K562 (cell line): ENCODE data around the gene FREM1. TPM values are rescaled to one million over a fixed set of nuclear protein-coding genes. Genes with fewer than 3 reads are reported as not detected.

Experiments
- ATAC-seq: fragments of 200-7000 bp; cut with Tn5 transposase; 3 replicates; pipeline ENCODE4 v1.9.1; 2020; ENCODE audit warnings: moderate library complexity
- BruUV-seq: library from RNA; stranded (reverse); fragments of 400-500 nt; replicated peaks from 2 replicates; lab custom pipeline; 2021; lab: Mats Ljungman, UMichigan
- CTCF ChIA-PET: fragments of 300-600 bp; formaldehyde crosslinking; extraction: SDS; loops from one replicate; lab custom pipeline; 2021; ENCODE audit warnings: low intra/inter-chr PET ratio; lab: Yijun Ruan, JAX
- POLR2A ChIA-PET: fragments of 300-600, 350-650 bp; sonication (Branson Sonifier 250); formaldehyde crosslinking; extraction: SDS; loops from one replicate; lab custom pipeline; 2021; ENCODE audit warnings: antibody characterized with exemption, inconsistent platforms; lab: Yijun Ruan, JAX
- DNase-seq, 4 experiments: peaks; one replicate each; pipeline versions ENCODE4 v3.0.0 to v3.0.0-alpha.2; 2011 to 2018; ENCODE audit warnings: low spot score in 3 of 4, mixed read lengths in 3 of 4; ENCODE audit errors: extremely low read depth in 1 of 4
- FAIRE-seq: peaks from 2 replicates; lab custom pipeline; 2011; peaks lifted over from hg19 to GRCh38; lab: Jason Lieb, UNC
- H2AFZ ChIP-seq: 2 replicates; pipeline ENCODE4 v1.6.0; 2011; ENCODE audit warnings: low read depth, low read length, control low read depth, inconsistent platforms
- H3K27ac ChIP-seq: fragments of 200-600 bp; 3 replicates; pipeline ENCODE4 v1.8.0; 2011; ENCODE audit warnings: low read depth, mild to moderate bottlenecking, control low read depth, inconsistent platforms, low read length, moderate library complexity, mixed read lengths; ENCODE audit errors: extremely low read depth
- H3K27me3 ChIP-seq, 2 experiments: fragments of 300-600 bp in 1 of 2; 2 replicates in 1 of 2; 3 replicates in 1 of 2; pipeline versions ENCODE4 v1.6.0 to v1.8.0; 2011; ENCODE audit warnings: inconsistent platforms in 2 of 2, low read length in 2 of 2, mild to moderate bottlenecking in 1 of 2, mixed read lengths in 1 of 2, moderate library complexity in 1 of 2; ENCODE audit not compliant: control insufficient read depth in 2 of 2, insufficient read depth in 2 of 2
- H3K36me3 ChIP-seq: fragments of 300-600 bp; 3 replicates; pipeline ENCODE4 v1.8.0; 2011; ENCODE audit warnings: mild to moderate bottlenecking, low read length, inconsistent platforms; ENCODE audit not compliant: control insufficient read depth, insufficient read depth
- H3K4me1 ChIP-seq, 2 experiments: fragments of 200-600 bp in 1 of 2; replicated peaks in 1 of 2; 2 replicates in 1 of 2; 3 replicates in 1 of 2; pipeline versions ENCODE4 v1.5.1 to v1.8.0; 2011; ENCODE audit warnings: inconsistent platforms in 2 of 2, low read length in 2 of 2, mild to moderate bottlenecking in 1 of 2, mixed read lengths in 1 of 2, moderate library complexity in 1 of 2; ENCODE audit not compliant: control insufficient read depth in 2 of 2, insufficient read depth in 2 of 2
- H3K4me2 ChIP-seq: 2 replicates; pipeline ENCODE4 v1.6.1; 2011; ENCODE audit warnings: low read length, control low read depth, inconsistent platforms, mixed read lengths; ENCODE audit not compliant: insufficient read depth
- H3K4me3 ChIP-seq: fragments of 200-600 bp; sonication (generic), shearing (Covaris generic); 2 replicates; pipeline ENCODE4 v1.5.1; 2016; ENCODE audit warnings: control low read depth, inconsistent platforms
- H3K79me2 ChIP-seq: fragments of 200-600 bp; 3 replicates; pipeline ENCODE4 v1.8.0; 2011; ENCODE audit warnings: low read length, inconsistent platforms; ENCODE audit not compliant: control insufficient read depth, insufficient read depth
- H3K9ac ChIP-seq, 2 experiments: 2 replicates each; pipeline versions ENCODE4 v1.6.0 to v1.6.1; 2011; ENCODE audit warnings: low read depth in 2 of 2, low read length in 2 of 2, control low read depth in 1 of 2, inconsistent platforms in 1 of 2, mild to moderate bottlenecking in 1 of 2, mixed read lengths in 1 of 2; ENCODE audit not compliant: insufficient read depth in 1 of 2
- H3K9me1 ChIP-seq: one replicate; pipeline ENCODE4 v1.6.0; 2011; ENCODE audit warnings: inconsistent platforms, mild to moderate bottlenecking, low read length, moderate library complexity; ENCODE audit not compliant: control insufficient read depth, insufficient read depth
- H3K9me3 ChIP-seq: replicated peaks from 2 replicates; pipeline ENCODE4 v1.5.1; 2011; ENCODE audit warnings: low read depth, low read length, inconsistent platforms; ENCODE audit not compliant: control insufficient read depth, insufficient read depth
- H4K20me1 ChIP-seq: replicated peaks from 2 replicates; pipeline ENCODE4 v1.6.1; 2011; ENCODE audit warnings: low read length, inconsistent platforms, mixed read lengths; ENCODE audit not compliant: control insufficient read depth, insufficient read depth
- C11orf30 ChIP-seq: fragments of 450-650 bp; IDR thresholded peaks from 2 replicates; pipeline ENCODE4 v1.6.1; 2016; ENCODE audit warnings: low read depth, mild to moderate bottlenecking
- CTCFL ChIP-seq: IDR thresholded peaks from 2 replicates; pipeline ENCODE4 v1.6.1; 2011; ENCODE audit warnings: borderline replicate concordance, low read depth, mild to moderate bottlenecking, moderate library complexity, low read length; ENCODE audit not compliant: insufficient read depth, poor library complexity, severe bottlenecking
- JUN ChIP-seq, 2 experiments: sonication (generic) in 1 of 2; formaldehyde crosslinking in 1 of 2; IDR thresholded peaks; 2 replicates each; pipeline versions ENCODE4 v1.6.1 to v1.8.0; 2012 to 2022; ENCODE audit warnings: borderline replicate concordance in 2 of 2, mild to moderate bottlenecking in 2 of 2, improper control_type of control experiment in 1 of 2, low read depth in 1 of 2, low read length in 1 of 2, missing genetic modification reagents in 1 of 2
- MCM7 ChIP-seq, 2 experiments: fragments of 450-650 bp; IDR thresholded peaks; 2 replicates each; pipeline ENCODE4 v1.6.1; 2016 to 2018
- POLR2G ChIP-seq: fragments of 200-400 bp; formaldehyde crosslinking; IDR thresholded peaks from 2 replicates; pipeline ENCODE4 v1.6.1; 2017; ENCODE audit warnings: low read depth, mild to moderate bottlenecking, antibody characterized with exemption, low read length, moderate library complexity
- SRSF1 ChIP-seq: fragments of 200-400 bp; formaldehyde crosslinking; IDR thresholded peaks from 2 replicates; pipeline ENCODE4 v1.6.1; 2017; ENCODE audit warnings: mild to moderate bottlenecking, low read depth, low read length, moderate library complexity
- TCF7 ChIP-seq: sonication (generic); IDR thresholded peaks from 2 replicates; pipeline ENCODE4 v1.6.1; 2016; ENCODE audit warnings: antibody characterized with exemption, borderline replicate concordance
- ZNF197 ChIP-seq: fragments of 200-800 bp; sonication (Bioruptor generic); IDR thresholded peaks from 2 replicates; pipeline ENCODE4 v1.6.1; 2016; ENCODE audit warnings: low read depth, missing genetic modification characterization, missing compliant biosample characterization
- ZSCAN32 ChIP-seq: fragments of 450-650 bp; formaldehyde crosslinking; IDR thresholded peaks from 2 replicates; pipeline ENCODE4 v1.4.0; 2020; ENCODE audit warnings: mild to moderate bottlenecking, moderate library complexity
- WGBS: fragments of 100-300 bp; shearing (Covaris generic); methylation state at CpG from one replicate; pipeline ENCODE4 v1.1.6; 2016; ENCODE audit warnings: low coverage, mixed read lengths; ENCODE audit not compliant: insufficient coverage; ENCODE audit errors: missing lambda C conversion rate; 5-methylcytosine and 5-hydroxymethylcytosine counted together
- in situ Hi-C: fragments of 300-500 bp; cut with MboI; formaldehyde crosslinking; loops from 4 replicates; pipeline ENCODE4 v1.15.0; 2018; ENCODE audit warnings: inconsistent platforms, mixed read lengths
- intact Hi-C: fragments of 100-400 bp; cut with micrococcal nuclease; formaldehyde crosslinking; loops from 2 replicates; pipeline ENCODE4 v1.14.2; 2022
- polyA plus RNA-seq, 8 experiments: library from polyadenylated mRNA; depleted of rRNA in 4 of 8; stranded (reverse) in 5 of 8; unstranded in 3 of 8; fragments of >200 nt; fragmentation: Nextera tagmentation in 2 of 8; fragmentation: Illumina TruSeq in 1 of 8; extraction: Ambion mirVana in 2 of 8; extraction: Trizol in 1 of 8; gene quantifications; 2 replicates each; pipeline versions ENCODE4 v1.2.1 to v1.2.3, GENCODE V29; 2011 to 2014; ENCODE audit warnings: inconsistent platforms in 1 of 8, missing spikeins in 1 of 8
- total RNA-seq, 7 experiments: library from RNA; depleted of rRNA in 6 of 7; stranded (reverse); fragments of >200 nt in 6 of 7; fragmentation: Illumina TruSeq in 2 of 7; extraction: Trizol in 2 of 7; gene quantifications; 2 replicates each; pipeline versions ENCODE4 v1.2.1 to v1.2.3, GENCODE V29; 2011 to 2021; ENCODE audit warnings: low replicate concordance in 1 of 7

The FREM1 gene
- total and polyA plus RNA-seq, 9 of the 15 experiments (the other 6 are each of a cell fraction or from before 2014, with no cell fraction given): 0.03 to 0.24 (median 0.13) TPM; not detected in 2

GRCh38 chr9:14775917-14776316 lies 134.3 kb downstream of the FREM1 start (continued):
- TF ChIP-seq JUN (IDR thresholded peaks at IDR 0.05; ENCODE audit: borderline replicate concordance, low read depth, low read length) (no peak), JUN (CRISPR knock-in tag; IDR thresholded peaks at IDR 0.05; ENCODE audit: borderline replicate concordance) (no peak)

DNA sequence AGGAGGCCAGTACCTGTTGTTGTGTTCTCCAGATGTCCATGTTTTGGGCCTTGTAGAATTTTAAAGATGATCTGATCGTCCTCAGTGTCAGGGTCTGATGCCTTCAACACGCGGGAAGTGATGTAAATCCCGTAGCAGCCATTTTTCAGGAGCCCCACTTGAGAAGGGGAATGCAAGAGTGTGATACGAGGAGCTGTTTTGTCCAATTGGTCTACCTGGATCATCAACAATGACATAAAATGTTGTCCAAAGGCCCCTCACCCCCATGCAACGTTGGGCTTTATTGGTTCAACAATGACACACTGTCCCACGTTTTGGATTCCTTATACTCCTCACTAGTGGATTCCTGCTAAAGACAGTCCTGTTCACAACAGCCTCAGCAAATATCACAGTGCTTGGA lies 139.6 kb downstream of the FREM1 start:
- WGBS: 0% methylated on average over 7 of the region's 7 CpGs
- no peak overlapping the region for H3K4me3 ChIP-seq
- TF ChIP-seq C11orf30 (no peak), ZNF197 (CRISPR knock-in tag) (no peak), TCF7 (no peak), ZSCAN32 (CRISPR knock-in tag) (no peak), POLR2G (no peak), SRSF1 (no peak), MCM7 (IDR thresholded peaks at IDR 0.05) (no peak), CTCFL (no peak)
- no peak overlapping the region for H3K27ac ChIP-seq
- ChIA-PET POLR2A (no interaction called here), CTCF (no interaction called here)
- H3K9me3 ChIP-seq: no peaks in the 10 kb centered on the region
- intact Hi-C loops (no loop called here), in situ Hi-C loops (no loop called here)
- ATAC-seq (no peak), FAIRE-seq (no peak), DNase-seq (no peak)
- no peaks in the 10 kb centered on the region for H3K4me1 ChIP-seq
- no peaks in the 10 kb centered on the region; a peak in 1 of 5 replicates for H3K27me3 ChIP-seq
- H3K36me3 ChIP-seq: no peaks in the 10 kb centered on the region
- H2AFZ ChIP-seq: no peak overlapping the region
- no peaks in the 10 kb centered on the region for H4K20me1 ChIP-seq
- no peaks in the 10 kb centered on the region for H3K79me2 ChIP-seq
- no peaks in the 10 kb centered on the region for H3K9me1 ChIP-seq
- H3K4me2 ChIP-seq: no peak overlapping the region
- BruUV-seq: no TSS peak
- H3K9ac ChIP-seq: no peak overlapping the region
